GM18505 (cell line): ENCODE measurements around the gene MYH10.

Source experiments
- ATAC-seq: cut with Tn5 transposase; IDR thresholded peaks from one replicate; pipeline ENCODE4 v1.9.1; 2021; ENCODE audit not compliant: unreplicated experiment
- POLR2A ChIP-seq: IDR thresholded peaks from 4 replicates; pipeline ENCODE4 v1.6.1; 2011; ENCODE audit warnings: borderline replicate concordance; ENCODE audit not compliant: insufficient read depth, insufficient read length; ENCODE audit errors: extremely low read depth

MYH10 gene

DNA sequence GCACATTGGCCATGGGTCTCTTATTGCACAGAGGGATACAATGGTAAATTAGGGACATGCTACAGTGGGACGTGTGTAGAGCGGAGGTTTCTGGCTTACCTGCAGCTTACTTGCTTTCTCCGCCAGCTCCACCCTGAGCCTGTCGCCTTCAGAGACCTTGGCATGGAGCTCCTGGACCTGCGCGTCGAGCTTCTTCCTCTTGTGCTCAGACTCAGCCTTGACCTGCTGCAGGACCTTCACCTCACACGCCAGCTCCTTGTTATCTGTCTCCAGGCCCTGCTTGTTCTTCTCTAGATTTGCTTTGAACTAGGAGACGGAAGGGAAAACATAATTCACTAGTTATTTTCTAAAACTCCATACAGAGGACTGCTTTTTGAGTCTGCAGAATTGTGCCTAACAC, 131.4 kb downstream of the MYH10 start:
- ATAC-seq = no peak

DNA sequence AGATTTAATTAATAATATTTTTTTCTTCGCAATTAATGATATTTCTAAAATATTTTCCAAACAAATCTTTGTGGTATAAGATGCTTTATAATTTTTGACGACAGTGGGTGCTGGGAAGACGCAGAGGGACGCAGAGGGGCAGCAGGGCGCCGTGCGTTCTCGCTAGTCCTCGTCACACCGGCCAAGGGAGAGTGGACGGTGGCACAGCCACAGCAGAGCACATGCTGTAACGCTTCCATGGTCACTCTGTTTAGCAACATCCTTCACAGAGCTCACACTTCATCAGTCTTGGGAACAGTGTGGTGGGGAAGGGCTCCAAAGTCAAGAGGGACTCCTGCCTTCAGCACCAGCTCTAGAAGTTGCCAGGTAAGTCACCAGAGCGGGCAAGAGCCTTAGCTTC, 134.4 kb downstream of the MYH10 start:
- TF ChIP-seq POLR2A = no peak
- no peak for ATAC-seq

More for the DNA sequence above, 131.4 kb downstream of the MYH10 start:
- TF ChIP-seq POLR2A = no peak

DNA sequence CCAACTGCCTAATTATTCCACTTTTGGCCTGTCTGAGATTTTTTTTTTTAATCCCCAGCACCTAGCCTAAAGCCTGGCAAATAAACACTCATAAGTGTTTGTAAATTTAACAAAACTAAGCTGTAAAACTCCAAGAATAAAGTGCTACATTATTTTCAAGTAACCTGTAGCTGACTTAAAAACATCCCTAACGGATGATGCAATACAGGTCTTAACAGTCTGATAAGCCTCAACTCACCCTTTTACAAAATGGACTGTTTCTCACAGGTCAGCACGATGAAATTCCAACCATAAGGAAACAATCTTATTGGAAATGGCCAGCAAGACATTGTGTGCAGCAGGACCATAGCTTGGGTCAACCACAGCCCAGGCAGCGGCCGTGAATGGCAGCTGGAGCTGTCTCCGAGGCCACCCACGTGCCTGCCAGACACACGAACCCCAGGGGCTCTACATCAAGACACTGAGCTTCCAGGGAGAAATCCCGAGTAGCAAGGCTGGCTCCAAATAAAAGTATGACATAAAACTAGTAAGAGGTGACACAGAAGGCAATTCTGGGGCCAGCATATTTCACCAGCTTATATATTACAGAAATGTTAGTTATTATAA, 135.9 kb downstream of the MYH10 start:
- ATAC-seq = no peak
- TF ChIP-seq POLR2A = no peak

DNA sequence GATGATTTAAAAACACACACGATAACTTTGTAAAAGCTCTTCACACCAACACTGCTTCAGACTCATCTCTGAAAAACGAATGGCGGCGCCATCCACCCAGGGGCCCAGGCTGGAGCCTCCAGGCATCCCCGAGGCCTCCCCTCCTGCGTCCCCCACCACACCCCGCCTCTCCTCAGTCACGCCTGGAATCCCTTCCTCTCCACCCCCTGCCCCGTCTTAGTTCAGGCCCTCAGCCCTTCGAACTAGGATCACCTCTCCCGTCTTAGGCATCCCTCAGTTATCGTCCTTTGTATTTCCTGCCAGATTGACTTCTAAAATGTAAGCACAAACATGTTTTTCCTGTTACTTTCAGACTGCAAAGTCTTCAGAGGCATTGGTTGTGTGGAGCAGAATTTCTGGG, 136.5 kb downstream of the MYH10 start:
- TF ChIP-seq POLR2A = no peak
- no peak for ATAC-seq

DNA sequence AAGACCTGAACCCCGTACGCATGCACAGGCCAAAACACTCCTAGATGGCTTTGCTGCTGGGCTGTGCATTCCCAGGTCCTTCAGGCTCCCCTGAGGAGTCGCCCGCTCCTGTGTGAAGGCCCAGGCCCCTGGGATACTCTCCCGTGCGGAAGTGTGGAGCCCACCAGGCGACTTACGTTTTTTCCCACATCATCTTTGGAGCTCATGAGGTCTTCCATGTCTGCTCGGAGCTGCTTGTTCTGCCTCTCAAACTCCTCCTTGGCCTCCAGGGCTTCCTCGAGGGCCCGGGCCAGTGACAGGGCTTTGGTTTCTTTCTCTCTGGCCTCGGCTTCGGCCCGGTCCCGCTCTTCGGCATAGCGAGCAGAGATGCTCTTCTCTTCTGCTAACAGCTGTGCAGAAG, 138.4 kb downstream of the MYH10 start:
- TF ChIP-seq POLR2A = no peak
- no peak for ATAC-seq

DNA sequence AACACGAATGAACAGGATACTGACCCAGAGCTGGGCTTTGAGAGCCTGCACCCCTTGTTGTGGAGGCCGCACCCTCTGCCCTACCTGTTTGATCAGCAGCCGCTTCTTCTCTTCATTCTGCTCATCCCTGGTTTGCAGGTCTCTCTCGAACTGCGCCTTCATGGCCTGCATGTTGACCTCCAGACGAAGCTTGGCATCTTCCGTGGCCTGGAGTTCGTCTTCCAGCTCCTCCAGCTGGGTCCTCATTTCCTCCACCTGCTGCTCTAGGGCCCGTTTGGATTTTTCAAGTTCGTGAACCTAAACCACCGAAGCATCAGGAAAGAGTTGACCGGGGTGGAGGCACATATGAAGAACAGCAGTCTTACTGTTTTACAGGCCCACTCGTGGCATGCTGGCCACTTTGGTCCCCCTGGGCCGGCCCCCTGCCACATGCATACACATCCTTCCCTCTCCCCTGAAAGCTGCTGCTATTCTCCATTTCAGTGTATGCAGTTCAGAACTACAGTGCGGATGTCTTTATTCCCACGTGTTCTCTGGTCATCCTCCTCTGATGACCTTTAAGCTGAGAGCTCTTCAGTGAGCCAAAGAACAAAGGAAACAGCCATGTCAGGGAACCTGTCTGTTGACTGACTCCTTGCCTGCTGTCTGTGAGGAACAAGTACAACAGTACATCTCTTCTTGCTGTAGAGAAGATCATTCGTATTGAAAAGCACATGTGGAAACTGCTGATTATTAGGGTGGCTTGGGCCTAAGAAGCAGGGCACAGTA, 140.1 kb downstream of the MYH10 start:
- no peak for ATAC-seq
- TF ChIP-seq POLR2A = no peak

DNA sequence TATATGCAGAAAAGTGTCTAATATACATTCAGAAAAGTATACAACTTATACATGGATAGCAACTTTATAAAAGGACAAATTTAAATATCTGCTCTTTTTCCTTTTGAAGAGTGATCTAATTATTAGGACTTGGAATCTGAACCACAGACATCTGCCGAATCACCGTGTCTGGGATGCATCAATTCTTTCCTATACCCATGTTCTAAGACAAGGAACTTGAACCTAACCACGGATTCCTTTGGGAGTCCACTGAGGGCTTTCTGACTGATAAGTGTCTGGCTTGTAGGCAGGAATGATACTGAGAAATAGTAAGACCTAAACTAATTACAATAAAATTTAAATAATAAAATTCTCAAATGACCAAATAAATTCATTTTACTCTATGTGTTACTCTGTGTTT, 140.7 kb downstream of the MYH10 start:
- TF ChIP-seq POLR2A = no peak
- no peak for ATAC-seq

DNA sequence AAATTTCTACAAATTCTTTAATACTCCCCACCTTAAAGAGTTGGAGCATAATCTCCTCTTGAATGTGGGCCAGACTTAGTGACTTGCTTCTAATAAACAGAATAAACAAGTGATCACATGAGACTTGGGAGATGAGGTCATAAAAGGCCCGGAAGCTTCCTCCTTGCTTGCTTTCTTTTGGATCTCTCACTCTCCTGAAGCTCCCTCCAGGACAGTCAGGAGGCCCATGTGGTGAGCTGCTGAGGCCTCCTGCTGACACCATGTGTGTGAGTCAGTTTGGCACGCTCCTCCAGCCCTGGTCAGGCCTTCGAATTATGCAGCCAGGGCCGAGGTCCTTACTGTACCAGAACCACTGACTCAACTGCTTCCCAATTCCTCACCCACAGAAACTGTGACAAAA, 141.6 kb downstream of the MYH10 start:
- TF ChIP-seq POLR2A = no peak
- no peak for ATAC-seq

DNA sequence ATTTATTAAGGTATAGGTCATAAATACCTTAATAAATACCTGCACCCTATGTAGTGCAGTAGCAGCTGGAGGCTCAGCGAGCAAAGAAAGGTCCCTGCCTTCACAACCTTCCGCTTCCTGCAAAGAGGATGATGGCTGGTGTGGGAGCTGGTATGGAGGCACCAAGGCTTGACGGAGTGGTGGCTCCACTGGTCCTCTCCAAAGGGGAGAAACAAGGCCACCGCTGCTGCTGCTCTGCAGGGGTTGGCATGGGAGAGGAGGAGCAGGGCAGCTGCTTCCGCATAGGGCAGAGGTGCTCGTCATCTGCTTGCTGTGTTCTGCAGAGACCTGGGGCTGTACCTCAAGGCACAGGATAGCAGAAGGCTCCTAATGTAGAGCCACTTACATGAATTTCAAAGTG, 142.0 kb downstream of the MYH10 start:
- no peak for ATAC-seq
- no peak for TF ChIP-seq POLR2A

DNA sequence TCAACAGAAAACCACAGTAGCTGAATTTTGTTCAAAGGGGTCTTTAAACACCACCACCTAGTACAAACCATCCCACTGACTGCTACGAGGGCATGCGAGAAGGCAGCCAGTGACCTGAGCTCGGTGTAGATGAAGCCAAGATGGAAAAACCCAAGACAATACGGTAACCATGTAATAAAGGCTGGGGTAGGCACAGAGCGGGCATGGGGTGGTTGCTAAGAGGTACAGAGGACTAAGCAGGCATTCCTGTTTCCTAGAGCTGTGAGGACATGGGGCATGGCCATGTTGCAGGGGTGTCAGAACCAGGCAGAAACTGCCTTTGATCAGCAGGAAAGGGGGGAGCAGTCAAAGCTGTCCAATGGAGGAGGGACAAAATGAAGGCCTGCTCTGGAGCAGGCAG, 142.8 kb downstream of the MYH10 start:
- no peak for TF ChIP-seq POLR2A
- ATAC-seq = no peak

DNA sequence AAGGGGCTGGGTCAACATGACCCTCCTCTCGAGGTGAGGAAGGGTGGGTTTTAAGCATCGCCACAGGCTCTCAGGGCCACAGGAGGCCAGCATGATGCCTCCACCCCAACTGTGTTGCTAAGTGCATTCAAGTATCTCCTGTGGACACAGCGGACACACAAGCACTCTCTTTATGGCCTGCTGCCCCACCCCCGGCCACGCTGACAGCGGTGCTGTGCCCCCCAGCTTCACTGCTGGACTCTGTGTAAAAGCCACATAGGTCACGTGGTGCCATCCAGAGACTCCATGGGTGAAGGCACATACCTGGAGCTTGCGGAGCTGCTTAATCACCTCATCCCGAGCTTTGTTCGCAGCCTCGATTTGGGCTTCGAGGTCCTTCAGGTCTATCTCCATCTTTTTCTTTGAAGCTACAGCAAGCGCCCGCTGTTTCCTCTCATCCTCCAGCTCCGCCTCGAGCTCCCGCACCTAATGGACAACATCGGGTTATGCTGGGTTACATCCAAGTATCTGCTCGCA, 143.3 kb downstream of the MYH10 start:
- TF ChIP-seq POLR2A = no peak
- ATAC-seq = no peak

DNA sequence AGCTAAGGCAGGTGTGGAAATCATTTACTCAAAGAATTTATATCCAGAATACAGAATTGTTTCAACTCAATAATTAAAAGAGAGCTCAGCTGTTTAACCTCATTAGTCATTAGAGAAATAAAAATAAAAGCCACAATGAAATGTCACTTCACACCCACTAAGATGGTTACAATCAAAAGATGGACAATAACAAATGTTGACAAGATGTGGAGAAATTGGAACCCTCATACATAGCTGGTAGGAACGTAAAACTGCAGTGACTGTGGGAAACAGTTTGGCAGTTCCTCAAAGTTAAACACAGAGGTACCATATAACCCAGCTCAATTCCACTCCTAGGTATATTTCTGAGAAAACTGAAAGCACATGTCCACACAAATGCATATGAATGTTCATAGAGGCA, 145.0 kb downstream of the MYH10 start:
- TF ChIP-seq POLR2A = no peak
- ATAC-seq = no peak

DNA sequence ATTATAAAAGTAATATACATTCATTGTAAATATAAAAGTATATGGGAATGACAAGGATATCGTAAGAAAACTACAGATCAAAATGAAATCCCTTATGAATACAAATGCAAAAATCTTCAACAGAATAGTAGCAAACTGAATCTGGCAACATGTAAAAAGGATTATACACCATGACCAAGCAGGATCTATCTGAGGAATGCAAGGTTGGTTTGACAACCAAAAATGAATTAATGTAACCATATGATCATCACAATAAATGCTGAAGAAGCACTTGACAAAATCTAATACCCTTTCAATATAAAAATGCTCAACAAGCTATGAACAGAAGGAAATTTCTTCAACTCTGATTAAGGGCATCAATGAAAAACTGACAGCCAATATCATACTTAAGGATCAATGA, 146.1 kb downstream of the MYH10 start:
- no peak for ATAC-seq

DNA sequence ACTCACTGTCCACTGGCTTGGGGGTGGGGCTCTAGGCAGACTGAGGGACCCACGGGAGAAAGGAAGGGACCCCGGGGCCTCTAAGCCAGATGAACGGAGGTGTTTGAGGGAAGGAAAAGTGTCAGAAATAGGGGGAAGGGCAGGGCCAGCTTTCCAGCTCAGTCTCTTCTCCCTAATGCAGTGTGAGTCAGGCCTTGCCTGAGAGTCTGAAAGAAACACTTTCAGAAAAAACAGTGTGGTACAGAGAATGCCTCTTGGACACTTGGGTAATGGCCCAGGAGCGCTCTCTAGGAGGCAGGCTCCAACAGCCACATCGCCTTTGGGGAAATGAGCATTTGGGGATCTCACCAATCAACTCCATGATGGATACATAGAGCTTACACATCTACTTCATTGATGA, 148.0 kb downstream of the MYH10 start:
- no peak for ATAC-seq
- no peak for TF ChIP-seq POLR2A

More for the DNA sequence above, 146.1 kb downstream of the MYH10 start:
- no peak for TF ChIP-seq POLR2A
